Kidney epithelial cell (primary cell): ENCODE data around the gene NIM1K. TPM values are rescaled to one million over a fixed set of nuclear protein-coding genes. Genes with fewer than 3 reads are reported as not detected.
"Not testable (repeated sequence)": the region's sequence is repeated elsewhere in the genome, so short reads cannot be mapped to it uniquely, and the experiment has no call there.

Experiments
- DNase-seq: peaks from one replicate; pipeline ENCODE4 v3.0.0-alpha.2; 2010; ENCODE audit warnings: low read depth
- H3K27me3 ChIP-seq: 2 replicates; pipeline ENCODE4 v1.6.0; 2011; ENCODE audit warnings: low read length; ENCODE audit not compliant: control insufficient read depth, insufficient read depth
- H3K36me3 ChIP-seq: 2 replicates; pipeline ENCODE4 v1.5.1; 2011; ENCODE audit warnings: low read length; ENCODE audit not compliant: control insufficient read depth, insufficient read depth
- H3K4me3 ChIP-seq: 2 replicates; pipeline ENCODE4 v1.5.1; 2011; ENCODE audit warnings: low read depth, mild to moderate bottlenecking, control low read depth, low read length
- CTCF ChIP-seq: IDR thresholded peaks from 2 replicates; pipeline ENCODE4 v1.5.1; 2011; ENCODE audit warnings: mild to moderate bottlenecking, moderate library complexity, low read length, control low read depth, inconsistent platforms; ENCODE audit not compliant: insufficient read depth, poor library complexity, severe bottlenecking
- total RNA-seq: library from RNA; depleted of rRNA; stranded (reverse); fragments of >200 nt; gene quantifications from 2 replicates; pipeline ENCODE4 v1.2.3, GENCODE V29; 2015

NIM1K gene
- total RNA-seq, 1 donor from 2014 or later: 0.21 TPM

GRCh38 chr5:43313854-43314457 lies 121.9 kb downstream of the NIM1K start:
- no peaks in the 10 kb centered on the region for H3K36me3 ChIP-seq
- no peak for TF ChIP-seq CTCF

DNA sequence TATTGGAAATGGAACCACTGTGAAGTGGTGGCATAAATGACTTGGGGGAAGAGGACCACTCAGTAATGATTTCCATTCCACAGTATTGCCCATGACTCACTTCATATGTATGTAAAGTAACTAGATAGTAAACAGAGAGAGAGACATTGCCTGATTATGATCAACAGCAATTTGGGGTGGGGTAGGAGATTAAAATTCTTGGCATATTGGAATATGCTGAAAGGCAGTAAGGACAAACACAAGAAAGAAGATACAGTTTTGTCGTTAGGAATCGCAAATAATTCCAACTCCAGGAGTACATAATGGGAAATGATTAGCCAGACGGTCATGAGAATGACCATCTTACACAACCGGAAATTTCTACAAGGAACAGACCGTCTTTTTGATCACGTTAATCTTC lies 122.7 kb downstream of the NIM1K start:
- H3K4me3 ChIP-seq: no peak overlapping the region
- TF ChIP-seq CTCF: no peak
- H3K36me3 ChIP-seq: no peaks in the 10 kb centered on the region
- no peaks in the 10 kb centered on the region for H3K27me3 ChIP-seq
- no peak for DNase-seq

More at GRCh38 chr5:43313854-43314457, 121.9 kb downstream of the NIM1K start:
- DNase-seq: no peak
- H3K4me3 ChIP-seq: no peak overlapping the region
- no peaks in the 10 kb centered on the region for H3K27me3 ChIP-seq

DNA sequence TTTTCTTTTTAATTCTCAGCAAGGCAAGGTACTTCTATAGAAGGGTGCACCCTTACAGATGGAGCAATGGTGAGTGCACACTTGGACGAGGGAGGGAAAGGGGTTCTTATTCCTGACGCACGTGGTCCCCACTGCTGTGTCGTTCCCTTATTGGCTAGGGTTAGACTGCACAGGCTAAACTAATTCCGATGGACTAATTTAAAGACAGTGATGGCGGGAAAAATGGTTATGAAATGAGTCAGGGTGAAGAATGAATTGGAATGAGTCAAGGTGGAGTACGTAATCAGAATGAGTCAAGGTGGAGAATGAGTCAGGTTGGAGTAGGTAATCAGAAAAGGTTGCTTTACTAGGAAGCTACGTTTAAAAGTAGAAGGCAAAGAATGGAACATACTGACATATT lies 123.2 kb downstream of the NIM1K start:
- H3K4me3 ChIP-seq: no peak overlapping the region
- DNase-seq: peak; percentile 62
- no peaks in the 10 kb centered on the region for H3K36me3 ChIP-seq
- no peak for TF ChIP-seq CTCF
- H3K27me3 ChIP-seq: no peaks in the 10 kb centered on the region

- no peaks in the 10 kb centered on the region for H3K36me3 ChIP-seq
- no peak for TF ChIP-seq CTCF
- no peak for DNase-seq
- no peak overlapping the region for H3K4me3 ChIP-seq
- H3K27me3 ChIP-seq: no peaks in the 10 kb centered on the region
These were observed 123.7 kb downstream of the NIM1K start for GRCh38 chr5:43315682-43316081.

GRCh38 chr5:43316421-43316820 lies 124.4 kb downstream of the NIM1K start:
- no peaks in the 10 kb centered on the region for H3K27me3 ChIP-seq
- DNase-seq: no peak
- H3K4me3 ChIP-seq: no peak overlapping the region
- H3K36me3 ChIP-seq: no peaks in the 10 kb centered on the region
- TF ChIP-seq CTCF: no peak

DNA sequence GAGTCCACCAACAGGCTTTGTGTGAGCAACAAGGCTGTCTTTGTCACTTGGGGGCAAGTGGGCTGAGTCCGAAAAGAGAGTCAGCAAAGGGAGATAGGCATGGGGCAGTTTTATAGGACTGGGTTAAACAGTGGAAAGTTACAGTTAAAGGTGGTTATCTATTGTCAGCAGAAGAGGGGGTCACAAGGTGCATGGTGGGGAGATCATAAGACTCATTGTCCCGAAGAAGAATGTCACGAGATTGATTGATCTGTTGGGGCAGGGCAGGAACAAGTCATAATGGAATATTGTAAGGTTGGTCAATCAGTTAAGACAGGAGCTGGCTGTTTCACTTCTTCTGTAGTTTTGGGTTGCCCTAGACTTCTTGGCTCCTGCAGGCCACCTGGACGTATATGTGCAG lies 128.8 kb downstream of the NIM1K start:
- H3K36me3 ChIP-seq: no peaks in the 10 kb centered on the region
- H3K27me3 ChIP-seq: no peaks in the 10 kb centered on the region
- TF ChIP-seq CTCF: no peak
- DNase-seq: no peak
- H3K4me3 ChIP-seq: no peak overlapping the region

GRCh38 chr5:43323488-43323887 lies 131.5 kb downstream of the NIM1K start:
- not testable (repeated sequence) for DNase-seq, H3K27me3 ChIP-seq, H3K4me3 ChIP-seq, H3K36me3 ChIP-seq

- H3K4me3 ChIP-seq, H3K36me3 ChIP-seq, DNase-seq, H3K27me3 ChIP-seq: not testable (repeated sequence)
These were observed 133.6 kb downstream of the NIM1K start for GRCh38 chr5:43325624-43326023.
